Measurements from ENCODE around the gene GPC4. TPM values are rescaled to one million over a fixed set of nuclear protein-coding genes. Genes with fewer than 3 reads are reported as not detected.

The GPC4 gene
- total RNA-seq, 1 donor from 2014 or later: 9.9 TPM

GRCh38 chrX:133375615-133376340 is 39.5 kb downstream of the GPC4 start:
- ATAC-seq: peak; percentile 37

GRCh38 chrX:133374874-133375387 is 40.4 kb downstream of the GPC4 start:
- DNase-seq (ENCODE audit: missing footprints) (no peak), ATAC-seq (no peak)
- intact Hi-C loops (cut with DNase I): no loop called here

More at GRCh38 chrX:133375615-133376340, 39.5 kb downstream of the GPC4 start:
- DNase-seq (ENCODE audit: missing footprints): no peak
- intact Hi-C loops (cut with DNase I): no loop called here

- no peak for ATAC-seq
Observed at GRCh38 chrX:133373386-133374079, 41.8 kb downstream of the GPC4 start.

GRCh38 chrX:133370696-133371275 is 44.5 kb downstream of the GPC4 start:
- no peak for DNase-seq (ENCODE audit: missing footprints)
- intact Hi-C loops (cut with DNase I): no loop called here
- ATAC-seq: no peak

More at GRCh38 chrX:133373386-133374079, 41.8 kb downstream of the GPC4 start:
- intact Hi-C loops (cut with DNase I): no loop called here
- DNase-seq (ENCODE audit: missing footprints): no peak

- intact Hi-C loops (cut with DNase I): no loop called here
- no peak for DNase-seq (ENCODE audit: missing footprints)
- no peak for ATAC-seq
Observed at GRCh38 chrX:133369065-133369464, 46.2 kb downstream of the GPC4 start.

DNA sequence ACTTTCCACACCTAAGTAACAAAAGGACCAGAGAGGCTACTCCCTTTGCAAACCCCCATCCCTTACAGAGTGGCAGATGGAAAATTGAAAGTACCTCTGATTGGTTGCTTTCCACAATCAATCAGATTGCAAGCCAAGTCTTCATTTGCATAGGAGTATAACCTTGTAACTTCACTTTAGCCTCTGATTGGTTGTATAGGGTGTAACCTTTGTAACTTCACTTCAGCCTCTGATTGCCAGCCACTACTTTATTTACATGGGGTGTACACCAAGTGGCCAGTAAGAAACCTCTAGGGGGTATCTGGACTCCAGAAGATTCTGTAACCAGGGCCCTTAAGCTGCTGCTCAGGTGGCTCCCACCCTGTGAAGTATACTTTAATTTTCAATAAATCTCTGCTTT is 48.6 kb downstream of the GPC4 start:
- no peak for ATAC-seq
- no peak for DNase-seq (ENCODE audit: missing footprints)
- intact Hi-C loops (cut with DNase I): no loop called here

DNA sequence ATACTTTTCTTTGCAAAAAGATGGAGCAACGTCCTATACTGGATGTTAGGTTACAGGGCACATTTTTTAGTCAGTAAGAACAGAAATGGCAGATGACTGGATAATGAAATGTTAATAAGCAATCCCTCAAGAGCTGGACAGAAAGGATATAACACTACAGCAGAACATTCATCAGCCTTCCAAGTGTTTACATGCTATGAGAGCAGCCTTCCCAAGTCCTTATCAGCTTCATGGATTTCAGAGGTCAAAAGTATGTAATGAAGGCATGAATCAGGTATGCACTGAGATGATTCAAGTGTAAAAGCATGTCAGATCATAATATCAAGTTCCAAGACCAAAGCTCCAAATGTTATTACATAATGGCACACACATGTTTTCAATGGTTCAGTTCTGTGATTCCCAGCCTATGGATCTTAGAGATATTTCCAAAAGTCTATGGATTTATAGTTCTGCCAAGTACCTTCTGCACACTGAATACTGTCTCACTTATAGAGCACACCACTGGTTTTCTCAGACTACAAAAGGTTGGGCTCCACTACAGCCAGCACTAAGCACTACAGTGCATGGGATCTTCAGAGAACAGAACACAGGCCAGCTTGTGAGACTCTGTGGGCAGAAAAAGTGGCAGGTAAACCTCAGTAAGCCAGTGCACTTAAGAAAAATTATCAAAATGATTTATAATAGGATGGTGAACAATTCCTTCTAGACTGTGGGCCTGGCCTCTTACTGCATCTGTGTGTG is 49.2 kb downstream of the GPC4 start:
- intact Hi-C loops (cut with DNase I): no loop called here
- ATAC-seq (no peak), DNase-seq (ENCODE audit: missing footprints) (no peak)

GRCh38 chrX:133364865-133365264 is 50.4 kb downstream of the GPC4 start:
- ATAC-seq: no peak

DNA sequence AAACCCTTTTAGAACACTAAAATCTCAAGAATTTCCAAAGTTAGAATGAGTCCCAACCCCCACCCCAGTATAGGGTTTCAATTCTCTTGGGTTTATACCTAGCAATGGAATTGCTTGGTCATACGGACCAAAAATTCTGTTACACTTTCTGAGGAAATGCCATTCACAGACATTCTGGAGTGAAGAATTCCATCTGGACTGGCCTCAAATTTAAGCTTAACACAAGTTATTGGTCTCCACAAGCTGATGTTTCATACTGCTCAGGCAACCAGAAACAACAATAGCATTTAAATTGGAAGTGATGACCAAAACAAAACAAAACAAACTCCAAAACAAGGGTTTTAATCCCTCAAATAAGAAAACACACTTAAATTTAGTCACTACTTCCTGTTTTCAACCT is 51.1 kb downstream of the GPC4 start:
- ATAC-seq (no peak), DNase-seq (ENCODE audit: missing footprints) (no peak)
- intact Hi-C loops (cut with DNase I): no loop called here

More at GRCh38 chrX:133364865-133365264, 50.4 kb downstream of the GPC4 start:
- no peak for DNase-seq (ENCODE audit: missing footprints)
- intact Hi-C loops (cut with DNase I): no loop called here

DNA sequence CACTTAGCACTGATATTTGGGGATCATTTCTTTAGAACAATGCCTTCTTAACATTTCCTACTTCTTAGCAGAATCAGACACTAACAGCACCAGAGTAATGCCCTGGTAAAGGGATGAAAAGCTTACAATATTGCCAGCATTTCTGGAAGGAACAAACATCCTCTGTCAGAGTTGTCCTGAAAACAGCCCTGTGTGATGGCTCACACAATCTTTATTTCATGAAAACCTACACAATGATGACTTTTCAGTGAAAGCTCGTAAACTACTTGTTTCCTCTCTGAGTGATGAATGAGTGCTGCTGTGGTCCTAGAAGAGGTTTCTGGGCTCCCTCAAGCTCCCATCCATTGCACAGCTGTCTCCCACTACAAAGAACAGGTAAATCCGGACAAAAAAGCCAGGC is 52.8 kb downstream of the GPC4 start:
- intact Hi-C loops (cut with DNase I): no loop called here
- DNase-seq (ENCODE audit: missing footprints): no peak

GRCh38 chrX:133359466-133359865 is 55.8 kb downstream of the GPC4 start:
- ATAC-seq (no peak), DNase-seq (ENCODE audit: missing footprints) (no peak)
- intact Hi-C loops (cut with DNase I): no loop called here

More for the DNA sequence above, 52.8 kb downstream of the GPC4 start:
- ATAC-seq: no peak

DNA sequence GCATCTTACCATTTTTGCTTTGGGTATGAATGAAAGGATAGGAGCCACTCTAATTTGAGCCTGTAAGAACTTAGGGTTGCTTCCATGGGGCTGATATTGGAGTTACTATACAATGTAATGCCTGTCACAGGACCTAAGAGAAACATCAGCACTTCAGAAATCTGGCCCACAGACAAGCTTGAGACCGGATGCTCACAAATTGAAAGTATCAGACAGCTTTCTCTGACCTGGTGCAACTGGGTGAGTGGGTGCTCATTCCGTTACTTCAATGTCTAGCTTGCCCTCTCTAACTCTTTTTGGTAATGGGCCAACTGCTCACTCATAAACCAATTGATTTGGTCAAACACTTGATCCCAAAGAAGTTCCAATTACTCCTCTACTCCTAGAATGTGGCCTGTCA is 62.1 kb downstream of the GPC4 start:
- intact Hi-C loops (cut with DNase I): no loop called here

DNA sequence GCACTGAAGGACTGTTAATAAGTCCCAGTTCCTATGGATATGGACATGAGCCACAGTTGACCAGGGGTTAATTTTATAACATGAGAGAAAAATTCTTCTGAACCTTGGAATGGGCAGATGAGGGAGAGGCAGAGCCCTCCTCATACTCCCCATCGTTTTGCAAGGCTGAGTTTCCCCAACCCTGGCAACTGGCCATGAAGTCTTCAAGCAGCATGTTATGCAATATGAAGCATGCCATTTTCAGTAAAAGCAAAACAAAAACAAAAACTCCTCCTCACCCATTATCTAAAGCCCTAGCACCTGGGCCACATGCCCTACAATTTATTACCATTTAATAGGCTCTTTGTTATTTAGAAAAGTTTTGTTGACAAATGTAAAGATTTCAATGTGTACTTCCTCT is 64.5 kb downstream of the GPC4 start:
- ATAC-seq (no peak), DNase-seq (ENCODE audit: missing footprints) (no peak)
- intact Hi-C loops (cut with DNase I): no loop called here

More for the DNA sequence above, 62.1 kb downstream of the GPC4 start:
- DNase-seq (ENCODE audit: missing footprints) (no peak), ATAC-seq (no peak)

DNA sequence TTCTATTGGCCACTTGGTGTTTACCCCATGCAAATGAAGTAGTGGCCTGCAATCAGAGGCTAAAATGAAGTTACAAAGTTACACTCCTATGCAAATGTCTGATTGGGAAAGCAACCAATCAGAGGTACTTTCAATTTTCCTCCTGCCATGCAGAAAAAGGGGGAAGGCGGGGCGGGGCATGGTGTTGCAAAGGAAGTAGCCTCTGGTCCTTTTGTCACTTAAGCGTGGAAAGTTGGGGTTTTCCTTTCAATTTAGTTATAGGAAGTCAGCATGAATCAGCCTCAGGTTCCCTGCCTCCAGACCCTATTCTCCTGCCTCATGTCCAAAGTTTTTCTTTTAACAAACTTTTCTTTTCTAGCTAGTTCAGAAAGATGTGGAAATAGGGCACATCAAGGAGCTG is 69.3 kb downstream of the GPC4 start:
- intact Hi-C loops (cut with DNase I): no loop called here
- no peak for ATAC-seq
- DNase-seq (ENCODE audit: missing footprints): no peak

GRCh38 chrX:133339566-133339965 is 75.7 kb downstream of the GPC4 start:
- DNase-seq (ENCODE audit: missing footprints): no peak
- intact Hi-C loops (cut with DNase I): no loop called here

GRCh38 chrX:133337250-133337649 is 78.0 kb downstream of the GPC4 start:
- no peak for ATAC-seq
- DNase-seq (ENCODE audit: missing footprints): no peak
- intact Hi-C loops (cut with DNase I): no loop called here

More at GRCh38 chrX:133339566-133339965, 75.7 kb downstream of the GPC4 start:
- no peak for ATAC-seq

DNA sequence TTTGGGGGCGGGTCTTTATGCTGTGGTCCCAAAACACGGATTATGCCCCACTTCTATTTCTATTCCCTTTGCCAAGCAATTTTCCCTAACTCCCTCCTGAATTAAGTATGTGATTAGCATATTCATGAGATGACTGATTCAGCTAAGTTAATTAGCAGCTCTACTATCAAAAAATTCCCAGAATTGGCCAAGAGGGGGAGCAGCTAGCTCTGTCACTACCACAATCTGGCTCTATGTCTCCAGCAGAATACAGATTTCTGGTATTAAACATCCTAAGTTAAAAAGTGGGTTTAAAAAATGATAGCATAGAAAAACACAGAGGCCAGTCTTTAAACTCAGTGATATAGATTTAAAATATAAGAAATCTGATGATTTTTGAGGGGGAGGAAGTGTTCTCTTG is 80.3 kb downstream of the GPC4 start:
- DNase-seq (ENCODE audit: missing footprints) (no peak), ATAC-seq (no peak)
- intact Hi-C loops (cut with DNase I): no loop called here

GRCh38 chrX:133333154-133333750 is 82.0 kb downstream of the GPC4 start:
- ATAC-seq: no peak
- no peak for DNase-seq (ENCODE audit: missing footprints)
- intact Hi-C loops (cut with DNase I): no loop called here

DNA sequence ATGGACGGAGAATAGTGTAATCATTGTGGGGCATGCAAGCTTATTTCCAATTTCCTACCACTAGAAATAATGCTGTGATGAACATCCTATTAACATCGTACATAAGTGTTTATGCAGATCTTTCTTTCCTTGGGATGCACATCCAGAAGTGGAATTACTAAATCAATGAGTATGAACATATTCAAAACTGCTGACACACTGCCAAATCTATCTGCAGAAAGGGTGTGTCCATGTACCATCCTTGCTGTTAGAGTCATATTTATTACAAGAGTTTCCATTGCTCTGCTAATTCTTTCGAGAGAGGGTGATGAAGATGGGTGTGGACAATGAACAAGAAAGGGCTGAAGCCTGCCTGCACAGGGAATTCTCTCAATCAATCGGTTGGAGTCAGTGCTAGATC is 82.6 kb downstream of the GPC4 start:
- DNase-seq (ENCODE audit: missing footprints) (no peak), ATAC-seq (no peak)
- intact Hi-C loops (cut with DNase I): no loop called here

Measured in Right ventricle myocardium inferior (tissue), 1 donor.